Mucosa of descending colon (tissue), 3 donors: Measurements from ENCODE around the gene ZMIZ1. TPM values are rescaled to one million over a fixed set of nuclear protein-coding genes. Genes with fewer than 3 reads are reported as not detected.

Experiments used
- ATAC-seq: fragments of 200-7000 bp; cut with Tn5 transposase; one replicate; pipeline ENCODE4 v1.9.1; 2020; ENCODE audit warnings: mild to moderate bottlenecking, moderate library complexity
- DNase-seq, 3 donors: peaks; one replicate each; pipeline ENCODE4 v3.0.0-alpha.2; 2020
- H3K36me3 ChIP-seq: fragments of 200-600 bp; one replicate; pipeline ENCODE4 v1.8.0; 2021; ENCODE audit warnings: low read depth, mild to moderate bottlenecking
- H3K4me1 ChIP-seq: fragments of 200-600 bp; one replicate; pipeline ENCODE4 v1.8.0; 2021; ENCODE audit warnings: low read depth, mild to moderate bottlenecking
- H3K4me3 ChIP-seq: fragments of 200-600 bp; one replicate; pipeline ENCODE4 v1.8.0; 2021; ENCODE audit warnings: mild to moderate bottlenecking
- H3K9me3 ChIP-seq: fragments of 200-600 bp; one replicate; pipeline ENCODE4 v1.8.0; 2021; ENCODE audit warnings: mild to moderate bottlenecking
- intact Hi-C, 2 donors: fragments of 100-400 bp; cut with DNase I in 1 of 2; cut with micrococcal nuclease in 1 of 2; formaldehyde crosslinking; loops; one replicate each; pipeline versions ENCODE4 v1.11.0 to v1.11.1; 2022; cut with DNase I, micrococcal nuclease
- total RNA-seq, 3 donors: library from RNA; stranded (reverse); fragmentation: NEBNext Ultra II Directional in 2 of 3; extraction: Animal tissue kit (Norgen Biotek cat#: 25700) in 2 of 3; gene quantifications; one replicate each; pipeline versions ENCODE4 v1.2.1 to v1.2.4, GENCODE V29; 2021 to 2023
- TF ChIP-seq, protein P1 (sequence below): fragments of 200-600 bp; IDR thresholded peaks from one replicate; pipeline ENCODE4 v1.8.0; 2022; ENCODE audit warnings: antibody characterized with exemption, mild to moderate bottlenecking
- donor health status: DM: no; HTN: no; CAD: no; lungs with moderate emphysema.
- donor health status: DM: no; HTN: no; CAD: no.
- donor health status: DM: no; HTN: yes; CAD: no.

Gene ZMIZ1
- total RNA-seq, 3 donors from 2014 or later = 61.4 to 103 (median 89.1) TPM

DNA sequence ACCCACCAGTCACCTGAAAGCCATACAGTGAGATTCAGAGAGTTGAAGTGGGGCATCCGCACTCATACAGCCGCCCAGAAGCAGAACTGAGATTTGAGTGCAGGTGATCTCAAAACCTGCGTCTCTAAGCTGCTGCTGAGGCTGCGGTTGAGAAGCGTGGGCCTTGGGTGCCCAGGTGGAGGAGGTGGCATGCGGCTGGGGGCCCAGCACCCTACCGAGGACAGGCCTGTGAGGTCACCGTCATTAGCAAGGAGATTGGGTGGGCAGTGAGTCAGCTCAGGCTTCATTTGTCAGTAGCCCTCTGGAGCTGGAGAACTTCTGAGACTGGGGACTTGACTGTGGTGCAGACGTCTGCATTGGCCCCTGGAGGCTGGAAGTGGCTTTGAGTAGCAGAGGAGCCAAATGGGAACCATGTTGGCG is 29.8 kb downstream of the ZMIZ1 start:
- Histone ChIP-seq H3K4me1 (peaks cover 80% of the 10 kb centered on the region), H3K9me3 (no peaks in the 10 kb centered on the region), H3K4me3 (no peak overlapping the region), H3K36me3 (no peaks in the 10 kb centered on the region)
- ATAC-seq (no peak), DNase-seq (no peak)
- TF ChIP-seq, protein P1, sequence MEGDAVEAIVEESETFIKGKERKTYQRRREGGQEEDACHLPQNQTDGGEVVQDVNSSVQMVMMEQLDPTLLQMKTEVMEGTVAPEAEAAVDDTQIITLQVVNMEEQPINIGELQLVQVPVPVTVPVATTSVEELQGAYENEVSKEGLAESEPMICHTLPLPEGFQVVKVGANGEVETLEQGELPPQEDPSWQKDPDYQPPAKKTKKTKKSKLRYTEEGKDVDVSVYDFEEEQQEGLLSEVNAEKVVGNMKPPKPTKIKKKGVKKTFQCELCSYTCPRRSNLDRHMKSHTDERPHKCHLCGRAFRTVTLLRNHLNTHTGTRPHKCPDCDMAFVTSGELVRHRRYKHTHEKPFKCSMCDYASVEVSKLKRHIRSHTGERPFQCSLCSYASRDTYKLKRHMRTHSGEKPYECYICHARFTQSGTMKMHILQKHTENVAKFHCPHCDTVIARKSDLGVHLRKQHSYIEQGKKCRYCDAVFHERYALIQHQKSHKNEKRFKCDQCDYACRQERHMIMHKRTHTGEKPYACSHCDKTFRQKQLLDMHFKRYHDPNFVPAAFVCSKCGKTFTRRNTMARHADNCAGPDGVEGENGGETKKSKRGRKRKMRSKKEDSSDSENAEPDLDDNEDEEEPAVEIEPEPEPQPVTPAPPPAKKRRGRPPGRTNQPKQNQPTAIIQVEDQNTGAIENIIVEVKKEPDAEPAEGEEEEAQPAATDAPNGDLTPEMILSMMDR = no peak
- intact Hi-C loops = no loop called here

DNA sequence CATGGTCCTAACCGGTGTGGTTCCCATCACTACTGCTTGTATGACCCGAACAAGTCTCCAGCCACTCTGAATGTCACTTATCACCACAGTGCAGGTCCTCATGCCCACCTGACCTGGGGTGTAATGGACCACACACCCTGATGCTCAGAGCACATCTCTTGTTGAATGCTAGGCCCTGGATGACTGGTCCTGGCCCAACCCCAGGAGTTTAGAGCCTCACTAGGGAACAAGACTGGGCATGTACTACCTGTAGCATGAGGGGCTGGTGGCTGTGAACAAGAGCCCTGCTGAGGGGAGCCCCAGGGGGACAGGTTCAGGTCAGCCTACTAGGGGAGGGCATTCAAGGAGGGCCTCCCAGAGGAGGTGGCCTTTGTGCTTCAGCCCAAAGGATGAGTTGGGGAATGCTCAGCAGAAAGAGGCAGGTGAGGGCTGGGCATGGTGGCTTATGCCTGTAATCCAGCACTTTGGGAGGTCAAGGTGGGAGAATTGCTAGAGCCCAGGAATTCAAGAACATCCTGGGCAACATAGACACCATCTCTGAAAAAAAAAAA is 31.2 kb downstream of the ZMIZ1 start:
- DNase-seq (no peak), ATAC-seq (no peak)
- intact Hi-C loops = no loop called here
- no peaks in the 10 kb centered on the region for H3K9me3 ChIP-seq
- no peaks in the 10 kb centered on the region for H3K36me3 ChIP-seq
- H3K4me3 ChIP-seq = no peak overlapping the region
- TF ChIP-seq, protein P1 = no peak
- H3K4me1 ChIP-seq = peaks cover 70% of the 10 kb centered on the region

DNA sequence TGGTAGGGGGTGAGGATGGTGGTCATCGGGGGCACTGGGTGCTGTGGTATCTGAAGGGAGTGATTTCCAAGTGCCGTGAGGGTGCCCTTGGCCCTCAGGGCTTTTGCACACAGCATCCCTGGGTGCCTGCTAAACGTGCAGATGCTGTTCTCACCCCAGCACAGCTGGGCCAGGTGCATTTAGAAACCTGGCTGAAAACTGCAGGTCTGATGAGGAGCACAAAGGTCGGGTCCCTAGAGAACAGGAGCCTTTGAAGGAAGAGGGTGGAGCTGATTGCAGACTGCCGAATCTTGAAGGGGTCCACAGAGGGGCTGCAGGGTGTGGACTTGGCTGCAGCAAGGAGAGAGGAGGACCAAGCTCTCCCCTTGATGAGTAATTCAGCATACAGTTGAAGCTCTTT is 32.0 kb downstream of the ZMIZ1 start:
- ATAC-seq (peak; percentile 8), DNase-seq (no peak)
- Histone ChIP-seq H3K4me3 (no peak overlapping the region), H3K36me3 (no peaks in the 10 kb centered on the region), H3K4me1 (peaks cover 69% of the 10 kb centered on the region), H3K9me3 (no peaks in the 10 kb centered on the region)
- intact Hi-C loops = no loop called here
- TF ChIP-seq, protein P1 = no peak

DNA sequence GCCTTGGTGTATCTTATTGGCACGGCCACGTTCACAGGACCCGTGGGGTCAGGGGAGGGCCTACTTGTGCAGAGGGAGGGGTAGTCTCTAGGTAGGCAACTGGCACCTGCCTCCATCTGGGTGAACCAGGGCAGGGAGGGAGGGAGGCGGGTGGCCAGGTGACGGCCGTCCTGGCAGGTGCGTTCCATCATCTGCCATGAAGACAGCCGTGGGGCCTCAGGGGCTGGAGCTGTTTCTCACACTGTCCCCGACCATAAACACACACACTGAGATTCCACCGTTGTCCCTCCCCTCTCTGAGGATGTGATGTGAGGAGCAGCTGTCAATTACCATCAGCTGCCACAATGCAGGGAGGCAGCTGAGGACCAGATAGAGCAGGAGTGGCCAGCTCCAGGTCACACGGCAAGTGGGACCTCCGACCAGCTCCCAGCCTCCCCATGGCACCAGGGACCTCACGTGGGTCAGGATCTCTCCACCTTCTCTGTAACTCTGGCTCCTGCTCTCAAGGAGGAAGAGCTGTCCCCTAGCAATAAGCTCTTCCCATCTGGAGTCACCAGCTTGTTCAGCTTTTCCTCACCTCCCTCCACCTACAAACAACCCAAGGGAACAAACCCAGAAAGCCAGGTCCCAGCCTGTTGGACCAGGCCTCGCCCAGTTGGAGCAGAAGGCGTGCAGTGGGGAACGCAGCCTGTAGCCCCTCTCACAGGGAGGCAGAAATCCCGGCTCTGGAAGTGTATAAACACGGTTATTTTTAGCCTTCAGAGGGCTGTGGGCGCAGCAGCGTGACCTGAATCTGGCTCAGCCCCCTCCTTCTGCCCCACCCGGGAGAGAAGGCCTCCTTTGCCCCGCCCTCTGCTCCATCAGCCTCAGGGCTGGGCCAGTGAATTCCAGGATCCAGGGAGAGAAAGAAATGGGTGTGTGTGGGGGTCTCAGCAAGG is 33.1 kb downstream of the ZMIZ1 start:
- DNase-seq (peak in 2 of 3 donors; percentile 67 to 69), ATAC-seq (peak; percentile 54)
- TF ChIP-seq, protein P1 = no peak
- H3K36me3 ChIP-seq = no peaks in the 10 kb centered on the region
- no peaks in the 10 kb centered on the region for H3K9me3 ChIP-seq
- intact Hi-C loops = no loop called here
- no peak overlapping the region for H3K4me3 ChIP-seq
- peaks cover 62% of the 10 kb centered on the region for H3K4me1 ChIP-seq

DNA sequence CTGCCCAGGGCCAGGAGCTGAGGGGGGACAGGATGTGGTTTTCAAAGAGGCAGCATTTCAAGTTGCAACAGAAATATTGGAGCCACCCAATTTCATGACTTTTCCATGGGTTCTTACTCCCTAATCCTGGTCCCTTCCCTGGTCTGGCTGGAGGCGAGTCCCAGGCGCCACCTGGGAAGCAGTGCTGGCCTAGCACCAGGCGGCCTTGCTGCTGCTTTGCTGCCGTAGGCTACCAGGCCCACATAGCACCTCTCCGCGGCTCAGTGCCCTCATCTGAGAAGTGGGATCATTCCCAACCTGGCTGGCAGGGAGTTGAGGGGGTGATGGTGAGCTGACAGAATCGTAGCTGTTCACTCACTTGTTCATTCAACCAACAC is 33.7 kb downstream of the ZMIZ1 start:
- ATAC-seq = peak; percentile 15
- Histone ChIP-seq H3K4me3 (no peak overlapping the region), H3K36me3 (no peaks in the 10 kb centered on the region), H3K9me3 (no peaks in the 10 kb centered on the region), H3K4me1 (peaks cover 56% of the 10 kb centered on the region)
- intact Hi-C loops = no loop called here
- DNase-seq = peak in 1 of 3 donors; percentile 42
- TF ChIP-seq, protein P1 = no peak
